ENCODE results near the gene CDK5. TPM values are rescaled to one million over a fixed set of nuclear protein-coding genes. Genes with fewer than 3 reads are reported as not detected.

Gene CDK5
- total RNA-seq, 2 experiments from 2014 or later: 26.0 to 26.9 TPM

DNA sequence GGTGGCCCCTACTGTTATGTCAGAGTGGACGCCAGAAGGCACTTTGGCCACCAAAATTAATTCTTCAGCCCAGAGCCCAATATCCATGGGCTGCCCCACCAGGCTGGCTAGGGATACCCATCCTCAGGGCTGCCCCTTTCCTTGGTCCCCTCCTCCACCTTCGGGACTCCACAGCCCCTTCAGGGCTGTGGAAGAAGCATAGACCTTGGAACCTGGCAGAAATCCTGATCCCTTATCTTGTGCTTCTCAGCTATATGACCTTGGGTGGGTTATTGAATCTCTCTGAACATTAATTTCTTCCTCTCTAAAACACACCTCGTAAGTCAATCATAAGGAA, 26.1 kb upstream of the CDK5 start:
- H3K4me1 Mint-ChIP-seq: peaks cover 45% of the 10 kb centered on the region
- POLR2A ChIA-PET: no interaction called here
- peaks cover 17% of the 10 kb centered on the region for H3K27me3 Mint-ChIP-seq
- H3K9me3 Mint-ChIP-seq: no peaks in the 10 kb centered on the region
- CTCF ChIA-PET: interaction anchor here (0.9 to 1.8 kb wide), 2 partner anchors 16 to 160 kb away, joined by 3 to 4 read pairs; no protein-coding TSS in a partner anchor
- peaks cover 7% of the 10 kb centered on the region for H3K36me3 Mint-ChIP-seq (ENCODE audit: low read depth)
- DNase-seq: no peak
- peak overlapping the region; percentile 72 for H3K27ac Mint-ChIP-seq
- peak overlapping the region; percentile 98 for H3K4me3 Mint-ChIP-seq

DNA sequence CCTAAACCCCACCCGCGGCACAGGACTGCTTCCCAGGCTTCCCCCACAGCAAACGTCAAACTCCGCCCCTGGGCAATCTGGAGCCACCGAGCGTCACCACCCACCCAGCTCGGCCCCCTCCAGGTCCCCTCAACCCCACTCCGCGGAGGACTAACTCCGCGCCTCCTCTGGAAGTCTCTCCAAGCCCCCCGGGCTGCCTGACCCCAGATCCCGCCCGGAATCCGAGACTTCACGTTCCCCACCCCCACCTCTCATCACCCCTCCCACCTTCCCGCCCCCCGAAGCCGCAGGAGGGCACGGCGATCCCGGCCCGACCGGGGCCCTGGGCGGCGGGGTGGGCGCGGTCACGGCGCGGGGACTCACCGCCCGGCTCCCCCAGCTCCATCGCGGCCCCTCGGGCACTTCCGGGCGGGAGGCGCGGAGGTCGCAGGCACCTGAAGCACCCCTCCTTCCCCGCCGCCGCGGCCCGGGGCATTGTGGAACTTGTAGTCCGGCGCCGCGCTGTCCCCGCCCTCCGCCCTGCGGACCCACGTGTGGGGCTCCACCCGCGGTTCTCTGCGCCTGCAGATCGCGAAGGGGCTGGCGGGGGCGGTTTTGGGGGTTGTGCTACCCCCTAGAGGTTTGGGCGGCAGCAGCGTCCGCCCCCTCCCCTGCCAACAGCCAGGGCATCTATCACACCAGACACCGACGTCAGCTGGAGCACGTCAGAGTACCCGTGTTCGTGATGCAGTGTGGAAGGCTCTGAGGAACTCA, 25.6 kb upstream of the CDK5 start, which contains the start of gene TMUB1:
TMUB1 (minus strand) TSS at position 423 of the 753 bp plus-strand sequence. CDS start 930 bp downstream, outside the sequence.
- ChIA-PET CTCF (interaction anchor here (0.9 to 1.8 kb wide), 2 partner anchors 16 to 161 kb away, joined by 3 to 4 read pairs; no protein-coding TSS in a partner anchor), POLR2A (interaction anchor here (0.7 kb wide), 1 partner anchor 19 kb away, joined by 3 read pairs; no protein-coding TSS in a partner anchor)
- DNase-seq: peak; percentile 88
- Mint-ChIP-seq H3K36me3 (ENCODE audit: low read depth) (peaks cover 7% of the 10 kb centered on the region), H3K4me1 (peaks cover 46% of the 10 kb centered on the region), H3K27ac (peak within 1 kb of the TSS; percentile 89), H3K9me3 (no peaks in the 10 kb centered on the region), H3K4me3 (peak within 1 kb of the TSS; percentile 98), H3K27me3 (peaks cover 17% of the 10 kb centered on the region)

- DNase-seq: no peak
- peaks cover 14% of the 10 kb centered on the region for H3K27me3 Mint-ChIP-seq
- H3K27ac Mint-ChIP-seq: peak overlapping the region; percentile 89
- CTCF ChIA-PET: no interaction called here
- POLR2A ChIA-PET: interaction anchor here (0.7 kb wide), 1 partner anchor 19 kb away, joined by 3 read pairs; no protein-coding TSS in a partner anchor
- H3K9me3 Mint-ChIP-seq: no peaks in the 10 kb centered on the region
- H3K4me1 Mint-ChIP-seq: peaks cover 47% of the 10 kb centered on the region
- peak overlapping the region; percentile 98 for H3K4me3 Mint-ChIP-seq
- peaks cover 7% of the 10 kb centered on the region for H3K36me3 Mint-ChIP-seq (ENCODE audit: low read depth)
Measured at GRCh38 chr7:151082141-151083070, 24.7 kb upstream of the CDK5 start.

DNA sequence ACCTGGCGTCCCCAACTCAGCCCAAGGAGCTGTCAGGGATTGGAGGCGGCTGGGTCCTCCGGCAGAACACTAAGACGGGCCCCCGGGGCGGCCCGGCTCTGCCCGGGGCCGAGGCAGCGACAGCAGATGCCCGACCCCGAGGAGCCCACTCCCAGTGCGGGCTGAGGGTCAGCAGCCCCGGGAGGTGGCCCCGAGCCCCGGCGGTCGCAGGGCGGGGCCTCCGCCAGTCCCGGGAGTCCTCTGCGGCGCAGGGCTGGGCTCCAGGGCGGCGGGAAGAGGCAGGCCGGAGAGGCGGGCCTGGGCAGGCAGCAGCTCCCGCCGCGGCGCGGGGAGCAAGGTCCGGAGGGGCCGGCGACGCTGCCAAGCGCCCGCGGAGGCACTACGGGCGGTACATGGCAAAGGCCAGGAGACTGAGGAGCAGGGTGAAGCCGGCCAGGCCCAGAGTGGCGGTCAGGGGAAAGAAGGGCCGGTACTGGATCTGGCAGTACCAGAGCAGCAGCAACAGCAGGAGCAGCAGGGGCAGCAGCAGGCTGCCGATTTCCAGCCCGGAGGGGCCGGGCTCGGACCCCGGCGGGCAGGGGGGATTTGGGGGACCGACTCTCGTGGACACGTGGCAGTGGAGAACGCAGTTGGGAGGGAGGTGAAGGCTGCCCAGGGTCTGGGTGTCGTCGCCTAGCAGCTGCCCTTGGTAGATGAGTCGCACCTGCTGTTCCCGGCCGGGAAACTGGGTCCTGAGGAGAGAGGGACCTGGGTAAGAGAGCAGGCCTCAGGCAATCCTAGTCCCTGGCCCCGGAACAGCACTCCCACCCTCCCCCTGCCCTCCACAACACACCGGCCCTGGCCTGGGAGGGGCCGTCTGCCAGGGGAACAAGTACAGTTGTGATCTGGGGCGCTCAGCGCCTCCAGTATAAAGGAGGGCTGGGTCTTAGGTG, 23.7 kb upstream of the CDK5 start:
- peak overlapping the region; percentile 98 for H3K4me3 Mint-ChIP-seq
- DNase-seq: no peak
- H3K9me3 Mint-ChIP-seq: no peaks in the 10 kb centered on the region
- H3K36me3 Mint-ChIP-seq (ENCODE audit: low read depth): peaks cover 7% of the 10 kb centered on the region
- H3K27me3 Mint-ChIP-seq: peaks cover 13% of the 10 kb centered on the region
- ChIA-PET CTCF (interaction anchor here (1.0 to 1.7 kb wide), 7 partner anchors 14 to 72 kb away, joined by 3 to 6 read pairs (median 4); partner anchors contain the start of genes ABCB8 and SLC4A2), POLR2A (interaction anchor here (1.0 kb wide), 1 partner anchor 71 kb away, joined by 4 read pairs; no protein-coding TSS in a partner anchor)
- peak overlapping the region; percentile 60 for H3K27ac Mint-ChIP-seq
- peaks cover 47% of the 10 kb centered on the region for H3K4me1 Mint-ChIP-seq

DNA sequence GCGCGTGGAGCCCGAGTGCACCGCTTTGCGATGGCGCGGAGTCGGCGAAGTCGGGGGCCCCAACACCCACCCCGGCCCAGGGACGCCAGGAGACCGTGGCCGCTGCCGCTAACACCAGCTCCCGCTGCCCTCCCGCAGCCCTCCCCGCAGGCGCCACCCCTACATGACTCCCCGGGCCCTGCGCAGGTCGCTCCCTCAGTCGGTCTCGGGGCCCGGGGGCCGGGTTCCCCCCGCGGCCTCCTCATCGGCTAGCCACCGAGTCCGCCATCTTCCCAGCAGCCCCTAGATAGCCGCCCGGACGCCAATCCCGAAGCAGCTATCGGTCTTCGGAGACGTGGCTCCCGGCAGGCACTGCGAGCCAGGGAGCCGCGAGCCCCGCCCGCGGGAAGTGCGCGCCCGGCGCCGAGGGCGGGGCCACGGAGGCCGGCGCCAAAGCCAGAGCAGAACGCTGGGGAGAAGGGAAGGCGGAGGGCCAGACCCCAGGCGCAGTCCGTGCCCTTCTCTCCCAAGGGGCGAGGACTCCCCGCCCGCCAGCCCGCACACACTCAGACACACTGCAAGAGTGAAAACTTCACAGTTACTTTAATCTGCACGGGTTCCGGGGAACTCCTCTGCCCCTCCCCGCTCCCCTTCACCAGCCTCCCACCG, 22.9 kb upstream of the CDK5 start, which contains the start of gene FASTK:
FASTK (minus strand) TSS at position 288 of the 648 bp plus-strand sequence; CDS start at position 245, 43 bp downstream.
- Mint-ChIP-seq H3K36me3 (ENCODE audit: low read depth) (peaks cover 10% of the 10 kb centered on the region), H3K4me3 (peak within 1 kb of the TSS; percentile 98), H3K27me3 (peaks cover 10% of the 10 kb centered on the region), H3K4me1 (peaks cover 45% of the 10 kb centered on the region), H3K27ac (peak within 1 kb of the TSS; percentile 88), H3K9me3 (no peaks in the 10 kb centered on the region)
- POLR2A ChIA-PET: interaction anchor here (1.0 kb wide), 1 partner anchor 70 kb away, joined by 4 read pairs; no protein-coding TSS in a partner anchor
- CTCF ChIA-PET: interaction anchor here (1.0 to 1.7 kb wide), 7 partner anchors 13 to 71 kb away, joined by 3 to 6 read pairs (median 4); partner anchors contain the start of genes ABCB8 and SLC4A2
- peak; percentile 90 for DNase-seq

DNA sequence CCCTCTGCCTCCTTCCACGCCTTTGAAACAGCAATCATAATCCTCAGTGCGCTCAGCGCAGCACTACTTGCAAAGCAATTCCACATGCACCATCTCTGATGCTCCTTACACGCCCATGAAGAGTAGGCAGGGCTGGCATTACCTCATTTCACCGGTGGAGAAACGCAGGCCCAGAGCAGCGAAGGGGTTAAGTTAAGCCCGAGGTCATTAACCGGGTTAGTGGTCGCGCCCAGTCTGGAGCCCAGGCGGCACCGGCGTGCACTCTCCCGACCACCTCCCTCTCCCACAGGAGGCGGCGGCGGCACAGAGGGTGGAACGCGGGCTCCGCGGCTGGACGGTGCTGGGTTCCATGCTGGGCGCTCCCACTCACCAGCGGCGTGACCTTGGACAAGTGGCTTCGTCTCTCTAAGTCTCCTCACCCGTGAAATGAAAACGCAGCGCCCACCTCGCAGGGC, 22.4 kb upstream of the CDK5 start:
- Mint-ChIP-seq H3K36me3 (ENCODE audit: low read depth) (peaks cover 13% of the 10 kb centered on the region), H3K4me1 (peaks cover 39% of the 10 kb centered on the region), H3K4me3 (peak overlapping the region; percentile 88), H3K27me3 (peaks cover 4% of the 10 kb centered on the region), H3K27ac (peak overlapping the region; percentile 88), H3K9me3 (no peaks in the 10 kb centered on the region)
- ChIA-PET POLR2A (interaction anchor here (1.0 kb wide), 1 partner anchor 69 kb away, joined by 4 read pairs; no protein-coding TSS in a partner anchor), CTCF (interaction anchor here (1.0 to 1.7 kb wide), 6 partner anchors 20 to 71 kb away, joined by 3 to 6 read pairs (median 4); partner anchors contain the start of genes ABCB8 and SLC4A2)
- no peak for DNase-seq

DNA sequence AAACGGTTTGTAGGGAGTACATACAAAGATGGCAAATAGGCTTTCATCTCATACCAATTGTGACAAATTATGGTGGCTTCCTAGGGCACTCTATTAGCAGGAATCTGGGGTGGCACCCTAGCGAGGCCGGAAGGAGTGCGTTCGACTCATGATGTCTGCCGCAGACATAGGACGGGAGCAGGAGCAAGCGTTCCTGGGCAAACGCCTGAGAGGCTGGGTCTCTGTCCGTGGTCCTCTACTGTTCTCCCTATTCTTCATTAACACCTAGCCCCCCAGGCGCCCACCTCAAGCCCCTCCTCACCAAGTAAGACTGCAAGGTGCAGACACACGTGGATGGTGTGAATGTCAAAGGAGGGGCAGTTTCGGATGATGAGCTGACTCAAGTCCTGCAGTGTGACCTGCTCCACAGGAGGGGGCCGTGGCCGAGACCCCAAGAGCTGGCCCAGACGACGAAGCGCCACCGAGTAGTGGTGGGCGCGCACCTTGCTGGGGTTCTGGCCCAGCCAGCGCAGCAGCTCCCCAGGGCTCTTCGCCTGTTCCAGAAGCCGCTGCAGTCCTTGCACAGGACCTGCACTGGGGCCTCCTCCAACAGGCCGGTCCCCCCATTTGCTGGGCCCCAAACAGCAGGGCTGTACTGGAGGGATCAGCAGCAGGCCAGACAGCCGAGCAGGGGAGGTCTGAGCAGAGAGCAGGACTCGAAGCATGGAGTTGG, 21.7 kb upstream of the CDK5 start:
- ChIA-PET CTCF (interaction anchor here (2.9 kb wide), 1 partner anchor 19 kb away, joined by 9 read pairs; no protein-coding TSS in a partner anchor), POLR2A (no interaction called here)
- H3K9me3 Mint-ChIP-seq: no peaks in the 10 kb centered on the region
- H3K27ac Mint-ChIP-seq: peak overlapping the region; percentile 31
- H3K4me3 Mint-ChIP-seq: peak overlapping the region; percentile 88
- DNase-seq: no peak
- H3K36me3 Mint-ChIP-seq (ENCODE audit: low read depth): peaks cover 13% of the 10 kb centered on the region
- peaks cover 35% of the 10 kb centered on the region for H3K4me1 Mint-ChIP-seq
- no peaks in the 10 kb centered on the region for H3K27me3 Mint-ChIP-seq

DNA sequence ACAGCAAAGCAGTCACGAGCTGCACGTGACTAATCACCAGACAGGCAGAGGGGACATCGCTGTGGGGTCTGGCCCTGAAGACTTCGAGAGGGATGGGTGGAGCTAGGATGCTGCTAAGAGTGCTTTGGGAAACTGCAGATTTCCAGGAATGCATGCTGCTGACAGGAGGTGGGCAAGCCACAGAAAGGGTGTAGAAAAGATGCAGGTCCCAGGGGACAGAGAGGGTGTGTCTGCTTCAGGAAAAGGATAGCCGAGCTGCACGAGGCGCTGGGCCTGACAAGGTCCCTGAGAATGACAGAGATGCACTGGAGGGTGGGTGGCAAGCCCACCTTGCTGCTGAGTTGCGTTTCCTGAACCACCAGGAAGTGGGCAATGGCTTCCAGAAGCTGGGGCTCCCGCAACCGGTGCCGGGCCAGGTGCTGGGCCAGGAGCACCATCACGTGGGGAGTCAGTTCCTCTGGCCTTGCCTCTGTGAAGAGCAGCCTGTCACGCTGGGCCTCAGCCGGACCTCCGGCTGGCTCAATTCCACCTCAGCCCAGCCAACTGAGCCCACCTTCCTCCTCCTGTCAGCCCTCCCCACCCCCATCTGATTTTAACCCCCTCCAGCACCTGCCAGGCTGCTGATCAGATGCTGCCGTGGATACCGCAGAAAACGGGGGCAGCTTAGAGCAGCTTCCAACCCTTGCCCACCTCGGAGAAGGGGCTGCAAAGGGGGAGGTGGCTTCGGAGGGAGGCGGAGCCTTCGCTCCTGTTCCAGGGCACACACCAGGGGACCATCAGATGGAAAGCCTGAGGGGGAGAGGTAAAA, 20.7 kb upstream of the CDK5 start:
- H3K27ac Mint-ChIP-seq: peak overlapping the region; percentile 31

DNA sequence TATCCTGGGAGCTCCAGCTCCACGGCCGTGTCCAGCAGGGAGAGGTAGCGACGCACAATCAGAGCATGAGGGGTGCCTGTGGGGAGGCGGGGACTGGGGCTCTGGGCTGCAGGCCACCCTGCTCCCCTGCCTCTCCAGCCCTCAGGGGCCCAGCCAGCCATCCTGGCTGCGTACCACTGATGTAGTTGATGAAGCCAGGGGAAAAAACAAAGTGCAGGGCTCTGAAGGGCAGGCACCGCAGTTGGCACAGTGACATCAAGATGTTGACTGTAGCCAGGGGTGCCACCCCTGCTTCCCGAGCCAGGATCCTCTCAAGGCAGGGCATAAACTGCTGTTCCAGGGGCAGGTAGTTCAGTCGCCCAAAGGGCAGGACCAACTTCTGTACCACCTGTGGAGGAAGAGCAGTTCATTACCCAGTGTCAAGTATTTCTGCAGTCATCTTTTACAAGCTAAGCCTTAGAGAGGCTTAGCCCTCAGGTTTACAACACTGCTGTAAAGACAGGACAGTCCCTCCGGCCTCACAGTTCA, 20.1 kb upstream of the CDK5 start:
- DNase-seq: no peak
- Mint-ChIP-seq H3K9me3 (no peaks in the 10 kb centered on the region), H3K4me1 (peaks cover 27% of the 10 kb centered on the region), H3K27me3 (no peaks in the 10 kb centered on the region), H3K27ac (no peak overlapping the region), H3K4me3 (peak overlapping the region; percentile 46), H3K36me3 (ENCODE audit: low read depth) (peaks cover 12% of the 10 kb centered on the region)
- ChIA-PET CTCF (interaction anchor here (0.9 to 2.9 kb wide), 2 partner anchors 17 to 49 kb away, joined by 3 to 9 read pairs; partner anchors contain the start of gene ABCB8), POLR2A (no interaction called here)

More for the DNA sequence above, 20.7 kb upstream of the CDK5 start:
- CTCF ChIA-PET: interaction anchor here (0.9 to 2.9 kb wide), 2 partner anchors 18 to 50 kb away, joined by 3 to 9 read pairs; partner anchors contain the start of gene ABCB8
- Mint-ChIP-seq H3K4me1 (peaks cover 31% of the 10 kb centered on the region), H3K4me3 (peak overlapping the region; percentile 88), H3K9me3 (no peaks in the 10 kb centered on the region), H3K36me3 (ENCODE audit: low read depth) (peaks cover 13% of the 10 kb centered on the region), H3K27me3 (no peaks in the 10 kb centered on the region)
- DNase-seq: no peak
- POLR2A ChIA-PET: no interaction called here

Measured in activated CD4-positive, alpha-beta T cell treated with anti-CD3 and anti-CD28 coated beads, Interleukin-2, amount 10 ng/mL, durations not matched to agents 7 days and 5 days (primary cell).